Measurements from ENCODE around the gene SIK1.
"Not testable (repeated sequence)": the region's sequence is repeated elsewhere in the genome, so short reads cannot be mapped to it uniquely, and the experiment has no call there.

GRCh38 chr21:43404450-43404849, 22.5 kb downstream of the SIK1 start:
- TF ChIP-seq POLR2A, CTCF, POLR2AphosphoS5 (IDR thresholded peaks at IDR 0.05): not testable (repeated sequence)
